ENCODE results near the gene ERGIC1. TPM values are rescaled to one million over a fixed set of nuclear protein-coding genes. Genes with fewer than 3 reads are reported as not detected.

ERGIC1 gene
- total RNA-seq, 1 donor from 2014 or later: 105 TPM

DNA sequence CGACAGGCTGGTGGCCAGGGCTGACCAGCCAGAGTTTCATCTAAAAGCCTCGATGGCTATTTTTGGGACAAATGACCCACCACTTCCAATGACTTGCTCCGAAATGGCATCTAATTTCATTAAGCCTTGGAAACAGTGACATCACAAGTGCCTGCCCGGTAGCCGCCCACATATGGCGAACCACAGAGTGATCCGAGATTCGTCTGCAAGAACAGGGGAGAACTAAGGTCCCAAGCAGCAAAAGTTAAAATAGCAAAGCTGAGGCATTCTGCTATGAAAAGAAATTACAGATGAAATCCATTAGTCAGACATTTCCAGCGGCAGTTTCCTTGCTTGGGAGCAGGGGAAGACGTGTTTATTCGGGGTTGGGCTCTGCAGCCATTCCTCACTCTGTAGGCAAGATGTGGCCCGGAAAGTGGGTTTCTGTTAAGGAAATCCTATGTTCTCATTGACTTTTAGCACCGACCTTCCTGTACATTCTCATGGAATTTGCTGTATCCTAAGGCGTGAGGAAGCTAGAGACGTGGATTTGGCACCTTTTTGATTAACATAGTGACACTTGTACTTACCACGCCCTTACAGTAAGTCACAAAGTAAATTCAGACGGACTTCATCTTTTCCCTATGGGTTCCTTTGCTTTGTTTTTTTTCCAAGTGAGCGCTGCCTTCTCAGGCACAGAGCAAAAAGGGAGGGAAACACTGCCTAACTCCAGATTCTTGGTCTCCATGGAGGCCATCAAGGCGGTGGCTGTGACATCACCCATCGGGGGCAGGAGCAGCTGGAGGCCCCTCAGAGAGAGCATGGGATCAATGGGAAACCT, 45.1 kb downstream of the ERGIC1 start:
- TF ChIP-seq, protein P1, sequence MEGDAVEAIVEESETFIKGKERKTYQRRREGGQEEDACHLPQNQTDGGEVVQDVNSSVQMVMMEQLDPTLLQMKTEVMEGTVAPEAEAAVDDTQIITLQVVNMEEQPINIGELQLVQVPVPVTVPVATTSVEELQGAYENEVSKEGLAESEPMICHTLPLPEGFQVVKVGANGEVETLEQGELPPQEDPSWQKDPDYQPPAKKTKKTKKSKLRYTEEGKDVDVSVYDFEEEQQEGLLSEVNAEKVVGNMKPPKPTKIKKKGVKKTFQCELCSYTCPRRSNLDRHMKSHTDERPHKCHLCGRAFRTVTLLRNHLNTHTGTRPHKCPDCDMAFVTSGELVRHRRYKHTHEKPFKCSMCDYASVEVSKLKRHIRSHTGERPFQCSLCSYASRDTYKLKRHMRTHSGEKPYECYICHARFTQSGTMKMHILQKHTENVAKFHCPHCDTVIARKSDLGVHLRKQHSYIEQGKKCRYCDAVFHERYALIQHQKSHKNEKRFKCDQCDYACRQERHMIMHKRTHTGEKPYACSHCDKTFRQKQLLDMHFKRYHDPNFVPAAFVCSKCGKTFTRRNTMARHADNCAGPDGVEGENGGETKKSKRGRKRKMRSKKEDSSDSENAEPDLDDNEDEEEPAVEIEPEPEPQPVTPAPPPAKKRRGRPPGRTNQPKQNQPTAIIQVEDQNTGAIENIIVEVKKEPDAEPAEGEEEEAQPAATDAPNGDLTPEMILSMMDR (conservative IDR thresholded peaks at IDR 0.05): no peak
- no peak for DNase-seq (ENCODE audit: extremely low spot score, unreplicated experiment)

DNA sequence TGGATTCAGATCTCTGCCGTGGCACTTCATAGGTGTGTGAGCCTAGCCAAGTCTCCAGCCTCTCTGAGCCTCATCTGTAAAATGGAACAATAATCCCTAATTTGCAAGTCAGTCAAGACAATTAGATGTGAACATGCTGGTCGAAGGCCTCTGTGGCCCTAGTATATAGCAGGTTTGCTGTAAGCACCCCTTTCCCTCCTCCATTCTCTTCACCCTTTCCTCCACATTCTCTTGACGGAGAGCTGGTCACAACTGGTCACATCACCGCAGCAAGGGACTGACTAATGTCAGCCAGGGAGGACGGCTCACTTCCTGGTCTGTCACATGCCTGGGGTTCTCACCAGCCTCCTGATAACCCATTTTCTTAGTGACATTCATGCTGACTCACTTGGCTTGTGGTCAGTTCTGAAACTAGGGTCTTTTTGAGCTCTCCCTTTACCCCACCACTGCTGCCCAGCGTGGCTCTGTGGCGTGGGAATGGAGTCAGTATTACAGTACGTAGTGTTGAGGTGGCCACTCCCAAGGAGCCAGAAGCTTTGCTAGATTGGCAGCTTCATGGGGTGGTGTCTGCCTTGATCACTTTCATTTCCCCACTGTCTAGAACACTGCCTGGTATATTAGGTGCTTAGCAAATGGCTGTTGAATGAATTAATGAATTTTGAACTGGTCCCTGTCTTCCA, 47.8 kb downstream of the ERGIC1 start:
- H3K36me3 Mint-ChIP-seq: peaks cover 27% of the 10 kb centered on the region
- H3K4me3 Mint-ChIP-seq: no peak overlapping the region
- peaks cover 31% of the 10 kb centered on the region for H3K4me1 Mint-ChIP-seq (ENCODE audit: unreplicated experiment)
- TF ChIP-seq, protein P1 (conservative IDR thresholded peaks at IDR 0.05): no peak
- H3K27me3 Mint-ChIP-seq: no peaks in the 10 kb centered on the region
- no peak for DNase-seq (ENCODE audit: extremely low spot score, unreplicated experiment)
- no peaks in the 10 kb centered on the region for H3K9me3 Mint-ChIP-seq
- peak overlapping the region; percentile 74 for H3K27ac Mint-ChIP-seq

More for the DNA sequence above, 45.1 kb downstream of the ERGIC1 start:
- no peaks in the 10 kb centered on the region for H3K9me3 Mint-ChIP-seq
- peak overlapping the region; percentile 29 for H3K27ac Mint-ChIP-seq
- no peak overlapping the region for H3K4me3 Mint-ChIP-seq
- peaks cover 35% of the 10 kb centered on the region for H3K4me1 Mint-ChIP-seq (ENCODE audit: unreplicated experiment)
- H3K27me3 Mint-ChIP-seq: no peaks in the 10 kb centered on the region
- H3K36me3 Mint-ChIP-seq: peaks cover 22% of the 10 kb centered on the region

DNA sequence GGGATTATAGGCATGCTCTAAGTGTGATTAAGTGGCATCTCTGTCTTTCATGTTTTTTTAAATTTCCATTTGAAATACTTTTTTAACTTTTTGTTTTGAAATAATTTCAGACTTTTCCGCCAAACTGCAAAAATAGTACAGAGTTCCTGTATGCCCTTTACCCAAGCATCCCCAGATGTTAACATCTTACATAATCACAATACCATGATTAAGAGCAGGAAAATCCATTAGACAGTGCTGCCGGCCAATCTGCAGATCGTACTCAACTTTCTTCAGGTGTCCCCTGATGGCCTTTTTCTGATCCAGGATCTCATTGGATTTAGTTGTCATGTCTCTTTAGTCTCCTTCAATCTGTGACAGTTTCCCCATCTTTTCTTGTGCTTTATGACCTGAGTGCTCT, 49.0 kb downstream of the ERGIC1 start:
- DNase-seq (ENCODE audit: extremely low spot score, unreplicated experiment): no peak
- H3K9me3 Mint-ChIP-seq: no peaks in the 10 kb centered on the region
- H3K27ac Mint-ChIP-seq: no peak overlapping the region
- peaks cover 33% of the 10 kb centered on the region for H3K36me3 Mint-ChIP-seq
- TF ChIP-seq, protein P1 (conservative IDR thresholded peaks at IDR 0.05): no peak
- H3K27me3 Mint-ChIP-seq: no peaks in the 10 kb centered on the region
- peaks cover 34% of the 10 kb centered on the region for H3K4me1 Mint-ChIP-seq (ENCODE audit: unreplicated experiment)
- H3K4me3 Mint-ChIP-seq: no peak overlapping the region

DNA sequence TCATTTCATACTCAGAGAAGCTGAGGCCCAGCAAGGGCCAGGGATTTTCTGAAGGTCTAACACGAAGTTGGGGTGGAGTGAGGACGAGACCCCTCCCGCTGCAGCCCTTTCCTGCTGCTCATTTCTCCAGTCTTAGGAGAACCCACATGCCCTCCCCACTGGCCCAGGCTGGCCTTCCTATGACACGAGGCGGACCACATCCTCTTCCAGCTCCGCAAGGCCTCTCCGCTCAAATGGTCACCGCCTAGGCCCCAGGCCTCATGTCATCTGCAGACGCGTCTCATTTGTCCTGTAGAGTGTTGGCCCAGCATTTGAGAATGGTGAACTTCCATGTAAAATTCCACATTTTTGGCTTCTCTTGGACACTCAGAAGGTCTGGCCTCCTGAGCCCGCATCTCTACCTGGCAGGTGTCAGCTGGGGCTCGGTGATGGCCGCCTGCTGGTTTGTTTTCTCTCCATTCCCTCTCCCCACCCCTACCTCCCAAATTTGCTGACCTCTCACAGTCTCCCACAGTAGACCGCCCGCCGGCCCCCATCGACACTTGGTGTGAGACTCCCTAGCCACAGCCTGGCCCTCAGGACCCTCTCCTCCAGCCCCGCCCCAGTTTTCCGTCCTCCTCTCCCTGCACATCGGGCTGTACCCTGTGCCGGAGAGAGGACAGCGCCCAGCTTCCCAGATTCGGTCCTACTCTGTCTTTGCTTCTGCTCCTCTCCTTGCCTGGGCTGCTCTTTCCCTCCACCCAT, 51.7 kb downstream of the ERGIC1 start:
- peaks cover 21% of the 10 kb centered on the region for H3K4me1 Mint-ChIP-seq (ENCODE audit: unreplicated experiment)
- H3K27ac Mint-ChIP-seq: peak overlapping the region; percentile 55
- no peaks in the 10 kb centered on the region for H3K9me3 Mint-ChIP-seq
- peaks cover 41% of the 10 kb centered on the region for H3K36me3 Mint-ChIP-seq
- no peaks in the 10 kb centered on the region for H3K27me3 Mint-ChIP-seq
- H3K4me3 Mint-ChIP-seq: no peak overlapping the region
- no peak for DNase-seq (ENCODE audit: extremely low spot score, unreplicated experiment)
- TF ChIP-seq, protein P1 (conservative IDR thresholded peaks at IDR 0.05): no peak

DNA sequence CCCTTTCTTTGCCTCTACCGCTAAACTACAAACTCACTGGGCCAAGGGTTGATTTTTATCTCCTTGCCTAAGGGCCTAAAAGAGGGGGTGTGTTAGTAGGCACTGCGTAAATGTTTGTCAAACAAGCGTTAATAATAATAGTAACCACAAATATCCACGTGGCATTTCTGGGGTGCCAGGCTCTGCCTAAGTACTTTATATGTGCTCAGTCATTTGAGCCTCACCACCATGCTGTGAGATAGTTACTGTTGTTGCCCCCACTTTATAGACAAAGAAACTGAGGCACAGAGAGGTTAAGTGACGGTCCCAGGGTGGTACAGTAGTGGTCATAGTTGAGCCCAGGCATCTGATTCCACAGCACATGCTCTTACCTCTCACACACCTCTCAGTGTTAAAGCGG, 52.4 kb downstream of the ERGIC1 start:
- H3K27ac Mint-ChIP-seq: peak overlapping the region; percentile 55
- H3K4me3 Mint-ChIP-seq: no peak overlapping the region
- peaks cover 21% of the 10 kb centered on the region for H3K4me1 Mint-ChIP-seq (ENCODE audit: unreplicated experiment)
- peaks cover 41% of the 10 kb centered on the region for H3K36me3 Mint-ChIP-seq
- H3K27me3 Mint-ChIP-seq: no peaks in the 10 kb centered on the region
- TF ChIP-seq, protein P1 (conservative IDR thresholded peaks at IDR 0.05): no peak
- DNase-seq (ENCODE audit: extremely low spot score, unreplicated experiment): no peak
- no peaks in the 10 kb centered on the region for H3K9me3 Mint-ChIP-seq
